ENCODE data around the gene AAK1.

AAK1 gene

DNA sequence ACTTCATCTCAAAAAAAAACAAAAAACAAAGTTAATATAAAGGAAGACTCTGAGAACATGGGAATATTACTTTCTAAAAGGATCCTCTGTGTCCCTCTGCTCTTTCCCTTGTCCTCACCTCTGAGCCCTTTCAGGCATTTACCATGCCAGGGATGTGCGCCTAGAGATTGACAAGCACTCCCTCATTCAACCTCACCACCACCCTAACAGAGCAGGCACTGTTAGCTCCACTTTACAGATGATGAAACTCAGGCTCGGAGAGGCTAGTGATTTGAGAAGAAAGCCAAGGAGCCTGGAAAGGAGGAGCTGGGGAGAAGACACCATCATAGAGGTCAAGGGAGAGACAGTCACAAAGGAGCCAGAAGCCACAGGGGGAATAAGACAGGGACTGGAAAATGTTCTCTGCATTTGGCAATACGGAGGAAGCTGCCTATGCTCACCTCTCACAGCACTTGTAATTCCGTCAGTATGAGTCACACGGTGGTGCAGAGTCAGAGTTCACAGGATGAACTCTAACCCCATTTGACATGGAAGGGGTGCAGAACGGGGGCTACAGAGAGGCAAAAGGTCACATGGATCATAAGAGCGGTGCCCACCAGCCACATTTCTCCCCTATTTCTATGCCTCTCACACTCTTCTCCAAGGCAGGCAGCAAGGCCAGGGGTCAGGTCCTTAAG lies 104.5 kb downstream of the AAK1 start:
- no peak for DNase-seq (ENCODE audit: low spot score)

DNA sequence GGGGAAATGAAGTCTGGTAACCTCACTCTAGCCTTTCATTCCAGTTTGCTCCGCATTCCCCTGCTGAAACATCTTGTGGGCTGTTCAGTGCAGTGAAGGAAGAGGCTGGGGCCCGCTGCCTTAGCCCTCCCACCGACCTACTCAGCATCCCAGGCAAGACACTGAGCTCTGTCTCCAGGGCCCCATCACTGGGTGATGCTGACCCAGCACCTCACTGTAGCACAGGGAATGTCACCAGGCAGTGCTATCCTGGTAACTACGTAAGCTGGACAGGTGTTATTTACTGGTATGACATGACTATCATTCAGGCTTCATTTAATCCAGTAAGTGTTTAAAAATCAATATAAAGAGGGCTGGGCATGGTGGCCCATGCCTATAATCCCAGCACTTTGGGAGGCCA lies 105.3 kb downstream of the AAK1 start:
- no peak for DNase-seq (ENCODE audit: low spot score)

- DNase-seq (ENCODE audit: low spot score): no peak
Measured at GRCh38 chr2:69535817-69536241, 107.7 kb downstream of the AAK1 start.

DNA sequence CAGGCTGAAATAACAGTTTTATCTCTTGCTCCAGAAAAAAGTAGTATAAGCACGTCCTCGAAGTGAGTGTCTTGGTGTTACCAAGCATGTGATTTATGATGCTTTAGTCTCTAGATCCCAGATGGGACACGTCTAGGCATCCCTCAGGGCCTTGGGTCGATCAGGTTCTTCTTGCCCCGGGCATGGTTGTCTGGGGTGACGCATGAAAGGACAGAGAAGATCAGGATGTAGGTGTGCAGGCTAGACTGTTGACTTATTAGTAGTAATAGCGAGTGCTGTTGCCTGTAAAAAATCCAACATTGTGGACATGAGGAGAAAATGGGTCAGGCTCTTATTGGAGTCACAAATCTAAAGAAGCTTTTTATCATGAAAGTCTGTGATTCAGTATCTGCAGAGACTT lies 112.4 kb downstream of the AAK1 start:
- no peak for DNase-seq (ENCODE audit: low spot score)

DNA sequence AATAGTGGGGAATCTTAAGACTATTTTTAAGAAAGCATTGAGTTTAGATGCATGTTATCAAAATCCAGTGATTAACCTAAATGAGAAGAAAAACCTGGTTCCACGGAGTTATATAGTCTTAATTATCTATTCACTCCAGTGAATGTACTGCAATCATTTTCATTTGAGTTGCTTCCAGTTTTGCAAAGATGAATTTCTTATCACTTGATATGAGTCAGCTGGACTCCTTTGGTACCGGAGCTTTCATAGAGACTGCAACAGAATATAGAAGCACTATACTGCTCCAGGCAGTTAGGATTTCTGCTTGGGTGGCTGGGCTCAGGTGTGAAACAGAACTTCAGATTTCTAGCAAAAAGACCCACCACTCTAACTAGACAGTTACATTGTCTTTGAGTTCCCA lies 114.1 kb downstream of the AAK1 start:
- DNase-seq (ENCODE audit: low spot score): no peak

DNA sequence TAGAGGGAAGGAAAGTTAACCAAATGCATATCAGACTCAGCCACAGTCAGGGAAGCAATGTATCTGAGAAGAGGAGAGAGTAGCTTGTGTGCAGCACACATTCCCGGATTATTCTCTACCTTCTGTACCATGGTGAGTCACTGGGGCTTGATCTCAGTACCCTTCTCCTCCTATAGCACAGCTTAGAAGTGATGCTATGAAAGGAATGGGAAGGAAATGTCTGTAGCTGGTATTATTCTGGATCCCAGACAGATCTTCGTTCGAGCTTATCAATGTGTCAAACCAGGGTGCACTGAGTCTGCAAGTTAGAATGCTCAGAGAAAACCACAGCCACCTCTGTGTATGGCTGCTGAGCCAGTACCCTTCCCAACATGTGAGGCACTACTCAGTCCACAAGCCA lies 118.3 kb downstream of the AAK1 start:
- no peak for DNase-seq (ENCODE audit: low spot score)

DNA sequence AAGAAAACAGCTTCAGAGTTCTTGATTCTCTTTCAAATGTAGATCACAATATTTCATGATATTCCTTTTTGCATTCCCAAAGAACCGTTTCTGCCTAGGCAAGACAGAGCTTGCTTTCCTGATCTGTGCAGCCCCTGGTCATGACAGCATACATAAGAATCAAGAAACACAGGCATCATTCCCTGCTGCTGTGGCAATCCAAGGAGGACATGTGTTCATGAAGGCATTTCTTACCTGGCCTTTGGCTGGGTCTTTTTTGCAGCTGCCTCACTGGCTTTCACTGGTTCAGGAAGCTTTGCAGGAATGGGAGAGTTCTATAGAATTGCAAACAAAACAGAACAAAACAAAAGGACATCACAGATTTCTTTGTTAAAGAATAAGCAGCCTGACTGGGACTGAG lies 118.7 kb downstream of the AAK1 start:
- no peak for DNase-seq (ENCODE audit: low spot score)

GRCh38 chr2:69521747-69522146 lies 121.8 kb downstream of the AAK1 start:
- no peak for DNase-seq (ENCODE audit: low spot score)

DNA sequence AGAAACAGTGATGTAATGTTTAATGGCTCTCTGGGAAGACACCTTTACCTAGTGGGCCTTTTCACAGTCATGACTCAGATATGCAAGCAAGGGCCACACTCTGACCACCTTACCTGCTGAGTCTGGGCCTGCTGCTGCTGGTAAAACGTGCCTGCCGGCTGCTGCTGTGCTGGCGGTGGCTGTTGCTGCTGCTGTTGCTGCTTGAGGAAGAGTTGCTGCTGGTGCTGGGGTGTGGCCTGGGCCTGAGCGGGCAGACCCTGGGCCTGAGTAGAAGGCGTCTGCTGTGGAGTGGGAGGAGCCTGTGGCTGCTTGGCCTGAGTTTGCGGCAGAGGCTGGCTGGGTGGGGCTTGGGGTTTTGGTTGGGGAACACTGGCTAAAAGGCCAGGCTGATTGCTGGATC lies 124.7 kb downstream of the AAK1 start:
- no peak for DNase-seq (ENCODE audit: low spot score)

DNA sequence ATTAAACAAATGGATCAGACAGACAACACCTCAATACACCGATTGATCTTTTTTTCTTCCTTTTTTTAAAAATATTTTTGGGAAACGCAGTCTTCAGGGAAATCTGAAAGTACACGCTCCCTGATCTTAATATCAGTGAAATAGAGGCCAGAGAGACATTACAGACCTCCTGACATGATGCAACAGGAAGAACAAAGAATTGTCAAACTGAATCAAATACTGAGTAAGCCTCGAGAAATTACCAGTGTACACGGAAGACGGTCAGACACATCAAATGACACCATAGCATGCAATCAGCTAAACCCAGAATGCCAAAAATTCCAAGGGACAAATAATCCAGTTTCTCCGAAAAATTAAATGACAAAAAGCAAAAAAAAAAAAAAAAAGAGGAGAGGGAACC lies 126.1 kb downstream of the AAK1 start:
- DNase-seq (ENCODE audit: low spot score): no peak

GRCh38 chr2:69514819-69515218 lies 128.7 kb downstream of the AAK1 start:
- no peak for DNase-seq (ENCODE audit: low spot score)

DNA sequence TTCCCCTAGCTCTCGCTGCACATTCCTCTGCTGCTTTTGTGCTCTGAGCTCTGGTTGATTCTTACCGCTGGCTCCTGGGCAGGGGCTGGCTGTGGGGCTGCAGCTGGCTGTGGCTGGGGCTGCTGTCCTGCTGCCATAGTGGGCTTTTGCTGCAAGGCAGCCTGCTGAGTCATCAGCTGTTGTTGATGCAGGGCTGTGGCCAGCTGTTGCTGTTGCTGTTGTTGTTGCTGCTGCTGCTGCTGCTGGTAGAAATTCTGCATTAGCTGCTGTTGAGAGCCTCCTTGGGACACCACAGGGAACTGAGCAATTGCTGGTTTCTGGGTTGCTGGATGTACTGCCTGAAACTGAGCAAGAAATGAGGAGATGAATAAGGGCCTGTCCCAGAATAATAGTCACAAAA lies 129.1 kb downstream of the AAK1 start:
- DNase-seq (ENCODE audit: low spot score): no peak

DNA sequence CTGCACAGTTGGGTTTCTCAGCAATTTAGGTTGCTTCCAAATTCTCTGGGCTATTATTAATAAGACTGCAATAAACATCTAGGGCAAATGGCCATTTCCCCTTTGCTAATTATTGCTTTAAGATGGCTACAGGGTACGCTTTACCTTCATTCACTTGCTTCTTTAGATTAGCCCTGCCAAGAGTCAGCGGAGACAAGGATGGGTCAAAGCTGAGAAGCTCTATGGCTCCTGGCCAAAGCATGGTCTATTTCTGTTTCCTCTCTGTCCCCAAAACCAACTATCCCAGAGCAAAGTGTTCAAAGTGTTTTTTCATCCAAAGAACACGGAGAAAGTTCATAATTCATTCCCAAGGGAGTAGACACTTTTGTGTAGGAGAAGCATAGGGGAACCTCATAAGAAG lies 131.1 kb downstream of the AAK1 start:
- DNase-seq (ENCODE audit: low spot score): no peak

GRCh38 chr2:69510204-69510603 lies 133.3 kb downstream of the AAK1 start:
- DNase-seq (ENCODE audit: low spot score): no peak

DNA sequence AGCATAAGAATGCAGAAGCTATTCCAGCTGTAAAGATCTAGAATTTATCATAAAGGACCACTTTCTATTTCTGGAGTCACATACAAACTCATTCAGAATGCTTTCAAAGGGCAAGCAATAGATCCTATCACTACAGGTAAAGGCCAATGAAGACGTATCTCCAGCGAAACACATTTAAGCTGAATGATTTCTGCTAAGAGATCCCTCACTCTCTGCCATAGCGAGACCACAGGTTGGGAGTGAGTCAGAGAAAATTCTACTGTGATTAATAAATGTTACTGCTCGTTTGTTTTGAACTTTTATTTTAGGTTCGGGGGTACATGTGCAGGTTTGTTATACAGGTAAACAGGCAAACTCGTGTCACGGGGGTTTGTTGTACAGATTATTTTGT lies 133.8 kb downstream of the AAK1 start:
- DNase-seq (ENCODE audit: low spot score): no peak

DNA sequence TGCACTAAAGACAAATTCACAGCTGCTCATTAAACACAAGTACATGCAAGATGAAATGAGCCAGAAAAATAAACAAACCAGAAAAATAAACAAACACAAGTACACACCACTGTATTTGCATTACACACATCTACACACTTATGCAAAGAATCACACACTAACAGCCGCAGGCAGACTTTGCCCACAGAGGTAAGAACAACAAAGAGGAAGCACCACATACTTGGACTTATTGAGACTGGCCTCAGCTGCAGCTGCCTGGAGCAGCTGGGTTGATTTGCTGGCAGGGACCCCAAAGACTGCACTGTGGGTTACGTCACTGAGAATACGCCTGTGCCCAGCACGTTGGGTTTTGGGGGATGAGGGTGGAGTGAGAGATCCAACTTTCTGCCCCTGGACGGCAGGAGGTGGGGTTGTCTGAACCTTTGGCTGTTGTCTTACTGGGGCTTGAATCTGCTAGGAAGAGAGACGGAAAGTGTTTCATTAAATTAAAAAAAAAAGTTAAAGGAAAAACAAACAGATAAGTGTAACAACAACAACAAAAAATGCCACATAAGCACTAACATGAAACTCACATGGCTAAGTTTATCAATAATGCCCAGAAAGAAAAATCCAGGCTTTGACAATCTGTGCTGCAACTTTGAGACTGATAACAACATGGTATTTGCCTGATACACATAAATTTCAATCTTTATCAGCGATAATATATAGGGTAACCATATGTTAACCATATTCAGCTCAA lies 134.4 kb downstream of the AAK1 start:
- DNase-seq (ENCODE audit: low spot score): no peak

DNA sequence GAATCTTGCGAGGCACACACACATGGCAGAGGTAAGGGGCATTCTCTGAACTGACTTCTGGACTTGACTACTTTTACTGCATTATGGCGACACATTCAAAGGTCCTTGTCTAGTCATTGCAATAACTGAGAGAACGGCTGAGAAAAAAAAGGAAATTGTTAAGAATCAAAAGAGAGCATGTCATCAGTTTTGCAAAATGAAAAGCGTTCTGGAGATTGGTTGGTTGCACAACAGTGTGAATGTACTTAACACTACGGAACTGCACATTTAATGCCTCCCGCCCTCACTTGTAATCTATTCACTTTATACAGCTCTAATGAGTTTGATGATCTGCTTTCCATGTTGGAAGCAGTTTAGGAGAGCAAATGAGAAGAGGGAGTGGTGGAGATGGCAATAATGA lies 137.8 kb downstream of the AAK1 start:
- no peak for DNase-seq (ENCODE audit: low spot score)

DNA sequence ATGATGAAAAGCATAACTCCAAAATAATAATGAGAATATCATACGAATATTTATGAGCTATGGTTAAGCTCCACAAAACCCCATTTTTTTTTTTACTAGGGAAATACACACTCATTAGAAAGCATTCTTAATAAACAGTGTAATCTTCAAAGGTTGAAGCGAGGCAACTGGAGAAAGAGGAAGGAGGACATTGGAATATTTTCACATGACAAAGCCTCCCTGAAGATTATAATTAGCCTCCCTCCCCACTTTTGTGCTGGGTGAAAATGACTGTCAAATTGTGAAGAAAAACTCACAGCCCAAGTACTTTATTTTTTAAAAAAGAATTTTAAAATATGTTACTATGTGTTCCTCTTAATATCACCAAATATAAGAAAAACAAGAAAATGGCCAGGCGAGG lies 142.2 kb downstream of the AAK1 start:
- DNase-seq (ENCODE audit: low spot score): no peak

DNA sequence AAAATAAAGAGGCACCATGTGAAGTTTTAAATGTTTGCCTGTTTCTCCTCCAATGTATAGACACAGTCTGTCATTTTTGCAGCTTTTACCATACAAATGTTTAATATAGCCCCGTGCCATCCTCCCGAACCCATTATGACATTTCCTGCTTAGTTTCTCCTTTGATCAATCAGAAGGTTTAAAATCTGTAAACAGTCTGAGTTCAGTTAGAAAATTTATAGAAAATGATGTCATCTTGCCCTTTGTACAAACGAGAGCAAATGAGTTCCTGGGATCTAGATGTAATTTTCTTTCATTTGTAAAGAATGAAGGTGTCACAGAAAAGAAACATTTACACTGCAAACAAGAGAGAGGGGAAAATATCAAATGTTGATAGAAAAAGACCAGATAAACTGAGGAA lies 143.6 kb downstream of the AAK1 start:
- DNase-seq (ENCODE audit: low spot score): no peak

- DNase-seq (ENCODE audit: low spot score): no peak
Measured at GRCh38 chr2:69499242-69499641, 144.3 kb downstream of the AAK1 start.

DNA sequence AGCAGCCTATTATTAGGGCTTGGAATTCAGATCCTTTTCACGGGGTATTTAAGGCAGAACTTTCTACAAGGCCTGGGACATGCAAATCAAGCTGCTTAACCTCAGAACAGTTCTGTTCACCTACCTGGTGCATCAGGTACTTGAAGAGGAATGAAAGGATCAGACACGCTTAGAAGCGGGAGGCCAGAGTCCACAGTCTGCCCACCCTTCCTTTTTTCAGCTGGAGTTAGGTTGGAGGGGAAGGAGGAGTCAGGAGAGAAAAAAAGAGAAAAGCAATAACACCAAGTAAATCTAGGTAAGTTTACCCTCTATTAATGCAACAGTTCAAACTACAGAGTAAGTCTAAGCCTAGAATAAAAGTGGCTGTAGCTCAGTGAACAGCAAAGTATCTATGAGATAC lies 147.7 kb downstream of the AAK1 start:
- no peak for DNase-seq (ENCODE audit: low spot score)

DNA sequence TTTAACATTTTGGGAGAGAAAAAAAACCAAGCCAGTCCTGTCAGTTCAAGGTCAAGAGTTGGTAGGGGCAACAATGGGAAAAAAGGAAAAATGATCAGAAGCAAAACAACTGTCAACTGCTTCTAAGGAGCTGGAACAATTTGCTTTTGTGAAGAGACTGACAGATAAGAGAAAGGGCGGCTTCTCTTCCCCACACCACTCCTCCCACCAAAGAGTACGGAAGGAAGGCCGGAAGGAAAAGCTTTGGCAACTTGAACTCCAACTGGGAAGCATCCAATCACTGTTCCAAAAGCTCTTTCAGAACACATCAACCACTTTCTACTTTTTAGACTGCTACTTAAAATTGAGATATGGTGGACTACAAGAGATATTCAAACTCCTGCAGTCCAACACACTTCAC lies 148.5 kb downstream of the AAK1 start:
- no peak for DNase-seq (ENCODE audit: low spot score)

DNA sequence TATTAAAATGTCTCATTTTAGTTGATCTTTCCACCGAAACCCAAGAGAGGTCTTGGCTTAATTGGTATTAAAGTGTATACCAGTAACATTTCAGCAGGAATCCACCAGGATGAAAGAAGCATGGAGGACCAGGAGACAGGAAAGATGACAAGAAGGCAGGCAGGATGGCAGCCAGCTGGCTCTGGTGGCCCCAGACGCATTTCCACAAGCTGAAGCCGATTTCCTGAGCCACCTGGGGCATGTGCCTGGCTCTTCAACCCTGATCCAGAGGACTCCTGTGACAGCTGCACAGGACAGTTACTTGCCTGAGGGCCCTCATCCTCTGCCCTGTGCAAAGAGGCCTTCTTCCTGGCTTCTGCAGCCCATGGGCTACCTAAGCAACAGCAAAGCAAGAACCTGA lies 149.4 kb downstream of the AAK1 start:
- no peak for DNase-seq (ENCODE audit: low spot score)

GRCh38 chr2:69493268-69493667 lies 150.3 kb downstream of the AAK1 start:
- DNase-seq (ENCODE audit: low spot score): no peak

Data from activated CD4-positive, alpha-beta T cell treated with anti-CD3 and anti-CD28 coated beads, Interleukin-2, Interleukin-4, amounts not matched to agents 100 ng/mL and 50 ng/mL, durations not matched to agents 16 hours and 8 hours (primary cell).